Stimulated activated CD8-positive, alpha-beta memory T cell treated with anti-CD3 and anti-CD28 coated beads, Interleukin-7, amount 100 ng/mL, for 1 hour (primary cell): ENCODE measurements around the gene MAML2.

Experiments
- DNase-seq, 2 donors: peaks; one replicate each; pipeline ENCODE4 v3.0.0-alpha.2; 2020; ENCODE audit warnings: low read depth in 2 of 2

MAML2 gene

DNA sequence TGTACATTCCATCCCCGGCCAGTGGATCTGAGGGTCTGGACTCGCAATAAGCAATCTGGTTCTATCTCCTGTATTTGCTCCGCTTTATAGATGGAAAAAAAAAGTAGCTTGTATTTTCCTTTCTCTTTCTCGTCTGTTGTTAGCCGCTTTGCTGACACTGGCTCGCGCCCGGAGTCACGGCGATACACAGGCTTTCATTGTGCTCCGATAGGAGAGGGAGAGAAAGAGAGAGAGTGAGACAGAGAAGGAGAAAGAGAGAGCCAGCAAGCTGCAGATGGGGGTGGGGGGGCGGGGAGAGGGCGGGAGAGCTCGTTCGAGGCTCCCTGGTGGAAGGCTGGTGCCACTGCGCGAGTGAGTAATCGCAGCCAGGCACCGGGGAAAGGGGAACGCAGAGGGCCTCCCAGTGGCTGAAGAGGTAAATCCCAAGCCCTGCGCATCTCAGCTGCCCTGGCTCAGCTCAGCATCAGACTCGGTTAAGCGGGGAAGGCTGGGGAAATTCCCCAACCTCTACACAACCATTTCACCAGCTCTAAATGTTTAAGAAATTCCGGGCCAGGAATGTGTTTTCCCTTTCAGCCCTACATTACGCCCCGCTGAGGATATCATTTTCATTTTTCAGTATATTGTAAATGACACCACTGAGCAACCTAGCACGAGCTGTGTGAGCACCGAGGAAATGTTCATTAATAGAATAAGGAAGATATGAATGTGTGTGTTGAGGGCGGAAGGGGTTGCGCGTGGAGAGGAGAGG is at the start of gene MAML2:
TSS of gene MAML2 (minus strand) at position 235 of the 751 bp plus-strand sequence. CDS start 1,300 bp downstream, outside the sequence.
- DNase-seq = peak; percentile 78 to 80

GRCh38 chr11:96391698-96392307 is 48.8 kb upstream of the MAML2 start:
- DNase-seq = no peak

DNA sequence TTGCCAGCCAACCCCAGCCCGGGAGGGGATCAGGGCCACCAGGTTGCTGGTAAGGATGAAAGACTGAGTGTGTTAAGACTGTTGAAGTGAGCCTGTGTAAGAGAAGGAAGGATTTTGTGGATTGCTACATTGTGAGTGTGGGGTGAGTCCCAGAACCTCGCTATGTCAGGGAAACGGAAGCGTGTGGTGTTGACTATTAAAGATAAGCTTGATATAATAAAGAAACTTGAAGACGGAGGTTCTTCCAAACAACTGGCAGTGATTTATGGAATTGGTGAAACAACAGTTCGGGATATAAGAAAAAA is 47.4 kb upstream of the MAML2 start:
- DNase-seq = no peak

DNA sequence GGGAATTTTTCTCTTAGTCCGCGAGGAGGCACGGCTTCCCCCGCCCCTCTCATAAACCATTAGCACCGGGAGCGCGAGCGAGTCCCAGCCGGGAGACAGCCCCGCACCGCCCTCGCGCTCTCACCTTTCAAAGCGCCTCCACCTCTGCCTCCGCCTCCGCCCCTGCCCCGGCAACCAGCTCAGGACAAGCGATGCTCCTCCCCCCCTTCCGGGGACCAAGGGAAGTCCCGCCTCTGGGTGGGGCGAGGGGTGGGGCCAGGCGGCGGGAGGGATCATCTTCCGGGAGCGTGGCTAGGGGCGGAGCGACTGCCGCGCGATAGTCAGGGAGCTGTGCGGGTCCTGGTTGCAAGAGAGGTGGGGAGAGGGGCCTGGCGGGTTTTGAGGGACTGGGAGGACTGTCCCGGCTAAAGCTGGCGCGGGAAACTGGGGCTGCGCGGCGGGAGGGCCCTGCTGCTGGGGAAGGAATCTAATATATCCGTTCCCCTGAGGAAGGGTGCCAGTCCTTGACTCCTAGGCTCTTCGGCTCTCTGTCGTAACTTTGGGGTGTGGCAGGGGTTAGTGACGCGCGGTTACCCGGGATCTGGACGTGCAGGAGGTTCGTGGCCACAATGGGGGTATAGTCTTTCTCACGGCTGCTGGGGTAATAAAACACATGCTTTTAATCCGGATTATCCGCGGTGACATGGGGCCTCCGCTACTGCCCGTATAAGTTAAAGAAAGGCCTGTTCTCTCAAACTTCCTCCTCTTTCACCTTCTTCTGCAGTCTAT is 46.9 kb upstream of the MAML2 start, which contains the start of the genes CCDC82 and JRKL:
TSS of gene CCDC82 (minus strand) at position 193 of the 768 bp plus-strand sequence. CDS start 5,165 bp downstream, outside the sequence.
TSS of gene JRKL (plus strand) at position 294 of the 768 bp plus-strand sequence. CDS start 637 bp downstream, outside the sequence.
- DNase-seq = peak; percentile 98

DNA sequence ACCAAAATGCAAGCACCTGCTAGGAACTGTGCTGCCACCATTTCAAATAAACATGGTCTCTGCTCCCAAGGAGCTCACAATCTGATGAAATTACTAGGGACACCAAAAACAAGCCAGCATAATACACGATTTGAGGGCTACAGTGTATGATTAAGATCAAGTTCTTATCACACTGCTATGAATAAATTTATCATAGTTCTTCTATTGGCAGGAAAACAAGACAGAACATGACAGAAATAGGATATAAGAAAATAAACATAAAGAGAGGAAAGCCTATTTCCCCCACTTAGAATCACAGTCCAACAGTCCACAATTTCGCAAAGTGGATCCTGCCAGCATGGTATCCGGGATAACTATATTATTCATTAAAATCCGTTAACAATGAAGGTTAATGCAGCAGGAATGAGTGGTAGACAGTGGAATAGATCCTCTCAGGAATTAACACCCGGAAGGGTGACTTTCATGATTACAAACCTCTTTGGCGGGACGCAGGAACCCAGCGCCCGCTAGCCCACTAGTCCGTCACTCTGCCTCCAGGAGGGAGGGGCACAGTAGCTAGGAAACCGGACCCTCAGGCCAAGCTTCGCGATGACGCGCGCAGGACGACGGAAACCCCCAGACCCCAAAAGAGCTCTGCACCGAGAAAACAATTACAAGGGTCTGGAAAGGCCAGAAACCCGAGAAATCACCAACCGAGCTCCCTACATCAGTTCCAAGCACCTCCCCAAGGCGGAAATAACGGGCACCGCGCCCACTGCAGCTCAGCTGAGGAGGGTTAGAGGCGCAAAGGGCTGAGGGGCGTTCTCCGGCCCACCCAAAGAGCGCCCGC is 46.1 kb upstream of the MAML2 start:
- no peak for DNase-seq

- DNase-seq = no peak
These were observed 42.2 kb upstream of the MAML2 start for GRCh38 chr11:96385187-96385586.

DNA sequence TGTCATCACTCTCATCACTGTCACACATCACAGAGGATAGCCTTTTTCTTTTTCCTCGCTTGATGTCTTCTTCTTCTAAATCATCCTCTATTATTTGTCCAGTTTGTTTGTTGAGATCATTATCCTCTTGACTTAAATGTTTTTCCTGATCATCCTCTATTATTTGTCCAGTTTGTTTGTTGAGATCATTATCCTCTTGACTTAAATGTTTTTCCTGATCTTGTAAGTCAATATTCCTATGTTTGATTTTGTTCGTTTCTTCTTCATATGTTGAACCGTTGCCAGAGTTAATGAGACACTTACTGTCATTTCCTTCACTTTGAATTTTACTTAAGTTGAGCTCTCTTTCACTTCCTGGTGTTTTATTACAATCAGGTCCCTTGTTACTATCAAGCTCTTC is 41.2 kb upstream of the MAML2 start:
- no peak for DNase-seq

DNA sequence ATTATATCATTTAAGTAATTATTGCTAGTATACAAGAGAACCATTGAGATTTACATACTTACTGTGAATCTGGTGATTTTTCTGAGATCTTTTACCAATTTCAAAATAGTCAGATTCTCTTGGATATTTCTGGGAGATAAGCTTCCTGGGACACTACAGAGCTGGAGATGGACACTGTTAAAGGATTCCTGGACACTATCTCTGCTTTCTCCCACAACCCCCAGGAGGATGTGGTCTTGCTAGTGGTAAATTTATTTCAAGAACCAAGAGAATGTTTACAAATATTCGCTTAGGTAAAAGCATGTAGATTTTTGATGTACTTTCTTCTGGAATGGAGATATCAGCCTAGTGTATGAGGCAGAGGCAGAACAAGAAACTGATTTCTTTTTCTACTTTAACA is 33.8 kb upstream of the MAML2 start:
- no peak for DNase-seq

DNA sequence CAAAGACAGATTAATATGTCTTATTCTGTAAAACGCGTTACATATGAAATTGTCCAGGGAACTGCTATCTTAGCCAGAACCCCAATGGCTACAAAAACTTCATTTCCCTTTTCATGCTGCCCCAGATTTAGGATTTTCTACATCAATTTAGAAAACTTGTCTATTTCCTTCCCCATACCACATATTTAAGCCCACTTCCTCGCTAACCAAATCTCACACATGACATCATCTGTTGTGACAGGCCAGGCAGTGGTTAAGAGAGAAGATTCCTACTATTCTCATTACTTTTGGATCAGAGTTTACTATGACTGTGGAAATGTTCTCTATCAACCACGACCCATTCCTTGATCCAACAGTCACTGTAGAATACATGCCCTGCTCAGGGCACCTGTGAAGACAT is 30.8 kb upstream of the MAML2 start:
- DNase-seq = no peak

DNA sequence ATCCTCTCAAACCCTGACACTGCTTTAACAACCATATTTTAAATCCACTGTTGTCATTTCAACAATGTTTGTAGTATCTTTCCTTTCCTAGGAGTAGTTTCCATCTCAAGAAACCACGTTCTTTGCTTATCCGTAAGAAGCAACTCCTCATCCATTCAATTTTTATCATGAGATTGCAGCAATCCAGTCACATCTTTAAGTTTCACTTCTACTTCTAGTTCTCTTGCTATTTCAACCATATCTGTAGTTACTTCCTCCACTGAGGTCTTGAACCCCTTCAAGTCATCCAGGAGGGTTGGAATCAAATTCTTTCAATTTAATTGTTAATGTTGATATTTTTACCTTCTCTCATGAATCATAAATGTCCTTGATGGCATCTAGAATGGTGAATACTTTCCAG is 24.3 kb upstream of the MAML2 start:
- DNase-seq = no peak

DNA sequence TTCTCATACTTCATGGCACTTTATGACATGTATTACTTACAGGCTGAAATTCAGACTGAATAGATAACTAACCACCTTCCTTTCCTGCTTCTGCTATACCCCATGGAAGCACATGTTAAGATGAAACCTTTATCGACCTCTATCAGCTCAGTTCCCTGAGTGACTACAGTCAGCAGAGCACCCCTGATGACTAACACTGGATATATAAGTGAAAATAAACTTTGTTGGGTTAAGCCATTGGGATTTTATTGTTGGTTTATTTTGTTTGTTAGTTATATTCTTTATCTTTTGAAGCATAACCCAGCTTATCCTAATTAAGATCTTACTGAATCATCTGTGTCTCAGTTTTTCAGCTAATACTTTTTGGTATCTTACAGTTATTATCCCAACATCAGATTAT is 23.0 kb upstream of the MAML2 start:
- DNase-seq = no peak

DNA sequence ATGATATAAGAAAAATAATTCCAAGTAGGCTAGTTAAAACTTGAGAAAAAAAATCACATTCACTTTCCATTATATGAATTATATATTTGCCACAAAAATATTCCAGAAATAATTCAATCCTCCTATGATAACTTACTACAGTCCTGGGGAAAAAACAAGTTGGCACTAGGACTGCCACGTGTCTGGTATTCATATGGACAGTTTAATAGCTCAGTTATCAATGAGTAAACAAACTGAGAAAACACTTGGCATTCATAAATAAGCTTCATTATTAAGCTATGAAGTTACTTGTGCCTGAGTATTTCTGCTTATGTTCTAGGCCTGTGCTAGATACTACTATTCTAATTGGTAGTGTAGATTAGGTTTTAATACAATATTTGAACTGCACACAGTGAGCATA is 22.5 kb upstream of the MAML2 start:
- DNase-seq = no peak

DNA sequence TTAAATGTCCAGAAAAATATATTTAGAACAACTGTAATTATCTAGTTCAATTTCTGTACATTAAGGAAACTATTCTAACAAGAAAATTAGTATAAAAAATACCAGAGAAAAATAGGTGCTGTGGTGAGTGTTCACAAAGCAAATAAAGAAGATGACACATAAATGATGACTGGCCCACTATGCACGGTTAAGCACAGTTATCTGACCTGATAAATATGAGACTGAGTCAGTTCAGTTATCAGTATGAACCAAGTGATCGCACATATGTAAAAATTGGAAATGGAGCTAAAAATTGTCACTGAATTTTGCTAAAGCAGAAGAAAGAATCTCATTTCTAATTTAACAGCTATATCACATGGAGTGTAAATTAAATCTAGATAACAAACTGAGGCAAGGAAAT is 18.8 kb upstream of the MAML2 start:
- DNase-seq = no peak

GRCh38 chr11:96358321-96358720 is 15.3 kb upstream of the MAML2 start:
- no peak for DNase-seq

- DNase-seq = no peak
These were observed 14.8 kb upstream of the MAML2 start for GRCh38 chr11:96357794-96358193.

- no peak for DNase-seq
These were observed 13.9 kb upstream of the MAML2 start for GRCh38 chr11:96356848-96357247.

- DNase-seq = no peak
These were observed 708 bp downstream of the MAML2 start for GRCh38 chr11:96342014-96342960.

DNA sequence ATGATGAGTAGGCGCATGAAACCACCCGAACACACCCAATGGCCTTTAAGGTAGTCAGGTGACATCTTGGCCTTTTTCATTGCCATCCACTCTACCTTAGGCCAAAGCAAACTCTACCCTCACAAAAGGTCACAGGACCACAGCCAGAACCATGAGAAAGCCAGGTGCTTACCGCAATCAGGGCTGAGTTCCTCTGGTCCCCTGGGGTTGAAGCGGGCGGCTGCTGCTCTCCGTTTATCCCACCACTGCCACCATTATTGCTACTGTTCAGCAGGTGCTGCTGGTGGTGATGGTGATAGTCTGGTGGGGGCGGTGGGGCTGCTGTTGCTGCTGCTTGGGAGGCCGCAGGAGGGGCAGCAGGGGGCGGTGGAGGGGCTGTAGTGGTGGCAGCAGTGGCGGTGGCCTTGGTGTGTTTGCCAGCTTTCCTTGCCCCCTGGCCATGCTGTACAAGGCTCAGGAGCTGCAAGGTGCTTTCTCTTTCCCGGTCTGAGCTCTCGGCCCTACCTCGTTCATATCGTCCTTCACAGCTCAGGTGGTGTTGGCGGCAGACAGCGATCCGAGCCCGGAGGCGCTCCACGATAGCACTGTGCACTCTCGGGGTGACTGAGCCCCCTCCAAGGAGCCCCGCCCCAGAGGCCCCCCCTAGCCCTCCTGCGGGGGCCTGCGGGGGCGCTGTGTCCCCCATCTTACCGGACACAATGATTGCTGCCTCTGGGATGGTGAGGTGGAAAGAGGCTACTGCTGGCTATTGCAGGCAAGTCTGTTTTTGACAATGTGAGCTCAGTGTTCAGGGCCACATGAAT is 1.6 kb downstream of the MAML2 start:
- DNase-seq = peak; percentile 40 to 44

DNA sequence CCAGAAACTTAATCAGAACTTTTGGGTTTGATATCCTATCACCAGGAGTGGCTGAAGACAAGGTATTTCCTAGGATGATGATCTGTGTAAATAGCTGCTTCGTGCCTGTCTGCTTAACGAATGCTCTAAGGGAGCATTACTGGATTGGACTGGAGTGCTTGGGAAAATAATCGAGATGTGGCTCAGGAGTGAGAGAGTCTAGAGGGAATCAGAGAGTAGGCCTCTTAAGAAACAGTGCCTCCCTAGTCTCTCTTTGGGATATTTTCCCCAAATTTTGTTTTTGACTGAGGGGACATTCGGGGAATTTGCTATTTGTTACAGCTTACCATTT is 2.5 kb downstream of the MAML2 start:
- DNase-seq = no peak
